GM18909 (cell line): ENCODE data around the gene HBA2.
"Not testable (repeated sequence)": the region's sequence is repeated elsewhere in the genome, so short reads cannot be mapped to it uniquely, and the experiment has no call there.

Source experiments
- ATAC-seq: cut with Tn5 transposase; IDR thresholded peaks from one replicate; pipeline ENCODE4 v1.9.1; 2021; ENCODE audit warnings: mild to moderate bottlenecking; ENCODE audit not compliant: unreplicated experiment, poor library complexity

The HBA2 gene

DNA sequence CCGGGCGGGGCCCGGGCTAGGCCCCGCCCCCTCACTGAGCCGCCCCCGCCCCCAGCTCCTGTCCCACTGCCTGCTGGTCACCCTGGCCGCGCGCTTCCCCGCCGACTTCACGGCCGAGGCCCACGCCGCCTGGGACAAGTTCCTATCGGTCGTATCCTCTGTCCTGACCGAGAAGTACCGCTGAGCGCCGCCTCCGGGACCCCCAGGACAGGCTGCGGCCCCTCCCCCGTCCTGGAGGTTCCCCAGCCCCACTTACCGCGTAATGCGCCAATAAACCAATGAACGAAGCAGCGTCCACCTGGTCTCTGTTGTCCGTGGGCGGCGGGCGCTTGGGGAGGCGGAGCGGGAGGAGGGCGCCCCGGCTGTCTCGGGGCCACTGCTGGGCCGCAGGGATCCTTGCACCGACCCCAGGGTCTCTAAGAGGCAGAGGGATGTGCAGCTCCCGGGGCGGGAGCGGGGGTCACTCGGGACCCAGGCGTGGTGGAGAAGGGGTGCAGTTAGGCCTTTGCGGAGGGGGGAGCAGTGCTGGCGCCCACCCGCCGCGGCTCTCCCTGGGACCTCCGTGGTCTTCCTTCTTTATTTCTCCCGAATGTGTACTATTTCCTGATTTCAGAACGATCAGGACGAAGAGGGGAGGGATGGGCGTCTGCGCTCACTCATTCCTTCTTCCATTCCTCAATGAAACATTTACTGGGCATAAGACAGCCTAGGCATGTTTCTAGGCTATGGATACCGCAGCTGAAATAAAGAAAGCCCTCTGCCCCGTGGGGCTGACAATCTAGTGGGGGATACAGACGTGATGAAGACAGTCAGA lies 18.3 kb upstream of the HBA2 start:
- no peak for ATAC-seq

GRCh38 chr16:155031-155398 lies 17.7 kb upstream of the HBA2 start:
- no peak for ATAC-seq

DNA sequence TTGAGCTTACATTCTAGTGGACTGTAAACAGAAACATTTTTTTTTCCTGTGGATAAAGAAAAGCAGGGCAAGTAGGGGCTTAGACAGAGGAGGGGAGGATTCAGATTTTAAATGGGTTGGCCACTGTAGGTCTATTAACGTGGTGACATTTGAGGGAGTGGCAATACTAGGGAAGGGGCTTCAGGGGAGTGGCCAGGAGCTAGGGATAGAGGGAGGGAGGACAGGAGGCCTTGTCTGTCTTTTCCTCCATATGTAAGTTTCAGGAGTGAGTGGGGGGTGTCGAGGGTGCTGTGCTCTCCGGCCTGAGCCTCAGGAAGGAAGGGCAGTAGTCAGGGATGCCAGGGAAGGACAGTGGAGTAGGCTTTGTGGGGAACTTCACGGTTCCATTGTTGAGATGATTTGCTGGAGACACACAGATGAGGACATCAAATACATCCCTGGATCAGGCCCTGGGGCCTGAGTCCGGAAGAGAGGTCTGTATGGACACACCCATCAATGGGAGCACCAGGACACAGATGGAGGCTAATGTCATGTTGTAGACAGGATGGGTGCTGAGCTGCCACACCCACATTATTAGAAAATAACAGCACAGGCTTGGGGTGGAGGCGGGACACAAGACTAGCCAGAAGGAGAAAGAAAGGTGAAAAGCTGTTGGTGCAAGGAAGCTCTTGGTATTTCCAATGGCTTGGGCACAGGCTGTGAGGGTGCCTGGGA lies 13.4 kb upstream of the HBA2 start:
- ATAC-seq = no peak

DNA sequence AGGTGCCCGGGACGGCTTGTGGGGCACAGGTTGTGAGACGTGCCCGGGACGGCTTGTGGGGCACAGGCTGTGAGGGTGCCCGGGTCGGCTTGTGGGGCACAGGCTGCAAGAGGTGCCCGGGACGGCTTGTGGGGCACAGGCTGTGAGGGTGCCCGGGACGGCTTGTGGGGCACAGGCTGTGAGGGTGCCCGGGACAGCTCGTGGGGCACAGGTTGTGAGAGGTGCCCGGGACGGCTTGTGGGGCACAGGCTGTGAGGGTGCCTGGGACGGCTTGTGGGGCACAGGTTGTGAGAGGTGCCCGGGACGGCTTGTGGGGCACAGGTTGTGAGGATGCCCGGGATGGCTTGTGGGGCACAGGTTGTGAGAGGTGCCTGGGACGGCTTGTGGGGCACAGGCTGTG lies 12.4 kb upstream of the HBA2 start:
- ATAC-seq = not testable (repeated sequence)

DNA sequence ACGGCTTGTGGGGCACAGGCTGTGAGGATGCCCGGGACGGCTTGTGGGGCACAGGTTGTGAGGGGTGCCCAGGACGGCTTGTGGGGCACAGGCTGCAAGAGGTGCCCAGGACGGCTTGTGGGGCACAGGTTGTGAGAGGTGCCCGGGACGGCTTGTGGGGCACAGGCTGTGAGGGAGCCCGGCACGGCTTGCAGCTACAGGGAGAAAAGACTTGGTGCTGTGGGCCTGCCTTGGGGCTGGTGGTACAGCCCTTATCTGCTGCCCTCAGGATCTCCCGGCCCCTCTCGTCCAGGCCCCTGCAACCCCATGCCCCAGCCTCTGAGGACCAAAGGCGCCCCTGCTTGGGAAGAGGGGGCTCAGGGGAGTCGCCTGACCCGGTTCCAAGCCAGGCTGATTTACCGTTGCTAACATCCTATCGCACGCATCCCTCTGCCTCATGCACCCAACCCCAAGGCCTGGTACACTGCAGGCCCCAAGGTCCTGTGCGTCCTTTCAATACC lies 11.9 kb upstream of the HBA2 start:
- ATAC-seq = no peak

- no peak for ATAC-seq
Observed at GRCh38 chr16:162271-162991, 10.2 kb upstream of the HBA2 start.

DNA sequence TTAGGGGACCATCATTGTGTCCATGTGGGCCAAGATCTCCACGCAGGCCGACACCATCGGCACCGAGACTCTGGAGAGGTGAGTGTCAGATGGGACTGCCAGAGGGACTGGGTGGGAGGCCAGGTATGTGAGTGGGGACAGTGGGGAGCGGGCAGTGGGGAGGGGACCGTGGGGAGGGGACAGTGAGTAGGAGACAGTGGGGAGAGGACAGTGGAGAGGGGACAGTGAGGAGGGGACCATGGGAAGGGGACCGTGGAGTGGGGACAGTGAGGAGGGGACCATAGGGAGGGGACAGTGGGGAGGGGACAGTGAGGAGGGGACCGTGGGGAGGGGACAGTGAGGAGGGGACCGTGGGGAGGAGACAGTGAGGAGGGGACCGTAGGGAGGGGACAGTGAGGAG lies 9.5 kb upstream of the HBA2 start:
- not testable (repeated sequence) for ATAC-seq

GRCh38 chr16:163696-164095 lies 9.0 kb upstream of the HBA2 start:
- not testable (repeated sequence) for ATAC-seq

DNA sequence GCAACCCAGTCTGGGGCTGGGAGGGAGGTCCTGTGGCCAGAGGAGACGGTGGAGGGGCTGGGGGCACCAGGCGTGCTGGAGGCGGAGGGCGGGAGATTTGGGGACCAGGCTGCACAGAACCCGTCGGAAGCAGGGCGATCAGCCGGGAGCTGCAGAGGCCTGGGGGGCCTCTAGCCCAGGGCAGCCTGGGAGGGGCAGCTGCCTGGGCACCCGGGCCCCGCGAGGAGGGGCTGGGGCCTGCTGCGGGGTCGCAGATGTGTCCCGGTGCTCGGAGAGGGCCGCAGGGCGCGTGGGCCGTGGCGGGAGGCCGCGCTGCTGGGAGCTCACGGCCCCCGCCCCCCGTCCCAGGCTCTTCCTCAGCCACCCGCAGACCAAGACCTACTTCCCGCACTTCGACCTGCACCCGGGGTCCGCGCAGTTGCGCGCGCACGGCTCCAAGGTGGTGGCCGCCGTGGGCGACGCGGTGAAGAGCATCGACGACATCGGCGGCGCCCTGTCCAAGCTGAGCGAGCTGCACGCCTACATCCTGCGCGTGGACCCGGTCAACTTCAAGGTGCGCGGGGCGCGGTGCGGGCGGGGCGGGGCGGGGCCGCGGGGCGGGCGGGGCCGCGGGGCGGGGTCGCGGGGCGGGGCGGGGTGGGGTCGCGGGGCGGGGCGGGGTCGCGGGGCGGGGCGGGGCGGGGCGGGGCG lies 8.4 kb upstream of the HBA2 start:
- ATAC-seq = not testable (repeated sequence)

- no peak for ATAC-seq
Observed at GRCh38 chr16:164827-165538, 7.7 kb upstream of the HBA2 start.

GRCh38 chr16:165539-166374 lies 6.9 kb upstream of the HBA2 start, which contains the start of gene HBM:
HBM (plus strand) TSS chr16:165978; CDS start chr16:165998, 20 bp downstream.
- ATAC-seq = no peak

DNA sequence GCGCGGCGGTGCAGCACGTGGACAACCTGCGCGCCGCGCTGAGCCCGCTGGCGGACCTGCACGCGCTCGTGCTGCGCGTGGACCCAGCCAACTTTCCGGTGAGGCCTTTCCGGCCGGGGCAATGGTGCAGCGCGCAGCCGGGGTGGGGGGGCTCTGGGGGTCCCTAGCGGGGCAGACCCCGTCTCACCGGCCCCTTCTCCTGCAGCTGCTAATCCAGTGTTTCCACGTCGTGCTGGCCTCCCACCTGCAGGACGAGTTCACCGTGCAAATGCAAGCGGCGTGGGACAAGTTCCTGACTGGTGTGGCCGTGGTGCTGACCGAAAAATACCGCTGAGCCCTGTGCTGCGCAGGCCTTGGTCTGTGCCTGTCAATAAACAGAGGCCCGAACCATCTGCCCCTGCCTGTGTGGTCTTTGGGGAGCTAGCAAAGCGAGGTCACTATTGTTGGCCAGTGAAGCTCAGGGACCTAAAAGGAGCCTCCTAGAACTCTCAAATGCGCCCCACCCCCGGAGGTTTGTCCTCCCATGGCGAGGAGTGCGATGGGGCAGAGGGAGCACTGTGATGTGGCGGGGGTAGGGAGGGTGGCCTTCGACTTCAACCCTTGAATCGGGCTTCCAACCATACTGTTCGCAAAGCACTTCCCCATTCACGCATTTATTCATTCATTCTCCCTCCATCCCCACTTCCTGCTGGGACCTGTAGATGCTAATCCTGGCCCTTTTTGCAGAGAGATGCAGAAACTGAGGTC lies 6.1 kb upstream of the HBA2 start:
- no peak for ATAC-seq

GRCh38 chr16:167122-167690 lies 5.5 kb upstream of the HBA2 start:
- ATAC-seq = no peak

- ATAC-seq = no peak
Observed at GRCh38 chr16:168424-168823, 4.3 kb upstream of the HBA2 start.

GRCh38 chr16:169014-169413 lies 3.7 kb upstream of the HBA2 start:
- ATAC-seq = no peak

DNA sequence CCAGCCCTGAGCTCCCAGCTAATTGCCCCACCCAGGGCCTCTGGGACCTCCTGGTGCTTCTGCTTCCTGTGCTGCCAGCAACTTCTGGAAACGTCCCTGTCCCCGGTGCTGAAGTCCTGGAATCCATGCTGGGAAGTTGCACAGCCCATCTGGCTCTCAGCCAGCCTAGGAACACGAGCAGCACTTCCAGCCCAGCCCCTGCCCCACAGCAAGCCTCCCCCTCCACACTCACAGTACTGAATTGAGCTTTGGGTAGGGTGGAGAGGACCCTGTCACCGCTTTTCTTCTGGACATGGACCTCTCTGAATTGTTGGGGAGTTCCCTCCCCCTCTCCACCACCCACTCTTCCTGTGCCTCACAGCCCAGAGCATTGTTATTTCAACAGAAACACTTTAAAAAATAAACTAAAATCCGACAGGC lies 2.6 kb upstream of the HBA2 start:
- not testable (repeated sequence) for ATAC-seq

- ATAC-seq = no peak
Observed at GRCh38 chr16:170788-171187, 1.9 kb upstream of the HBA2 start.
